ENCODE data around the gene LRPAP1. TPM values are rescaled to one million over a fixed set of nuclear protein-coding genes. Genes with fewer than 3 reads are reported as not detected.
"Not testable (repeated sequence)": the region's sequence is repeated elsewhere in the genome, so short reads cannot be mapped to it uniquely, and the experiment has no call there.

The LRPAP1 gene, protein sequence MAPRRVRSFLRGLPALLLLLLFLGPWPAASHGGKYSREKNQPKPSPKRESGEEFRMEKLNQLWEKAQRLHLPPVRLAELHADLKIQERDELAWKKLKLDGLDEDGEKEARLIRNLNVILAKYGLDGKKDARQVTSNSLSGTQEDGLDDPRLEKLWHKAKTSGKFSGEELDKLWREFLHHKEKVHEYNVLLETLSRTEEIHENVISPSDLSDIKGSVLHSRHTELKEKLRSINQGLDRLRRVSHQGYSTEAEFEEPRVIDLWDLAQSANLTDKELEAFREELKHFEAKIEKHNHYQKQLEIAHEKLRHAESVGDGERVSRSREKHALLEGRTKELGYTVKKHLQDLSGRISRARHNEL
- total RNA-seq, result 100 to 1,000 TPM in 3 of 4 donors, 10 to 100 TPM in 1; 82.6 to 116 (median 109) TPM

- H3K27ac ChIP-seq, result peak within 1 kb of the TSS; percentile 64 to 87 (median 70)
- no peaks in the 10 kb centered on the region for H3K27me3 ChIP-seq
- peak; percentile 86 to 95 (median 95) for DNase-seq
- no peaks in the 10 kb centered on the region for H3K9me3 ChIP-seq
- peaks cover 4 to 31% (median 18%) of the 10 kb centered on the region in 4 donors for H3K4me1 ChIP-seq
- TF ChIP-seq POLR2A (IDR thresholded peaks at IDR 0.05) (peak; percentile 93 to 96), CTCF (IDR thresholded peaks at IDR 0.05) (no peak)
- peaks cover 0 to 25% (median 0%) of the 10 kb centered on the region in 3 donors for H3K36me3 ChIP-seq
- H3K4me3 ChIP-seq, result peak within 1 kb of the TSS; percentile 78 to 96 (median 92)
Observed at GRCh38 chr4:3531879-3532750, at the start of gene LRPAP1. Gene LRPAP1 (minus strand): TSS chr4:3532422. CDS start chr4:3532412, 10 bp downstream.

- not testable (repeated sequence) for H3K9me3 ChIP-seq, H3K4me3 ChIP-seq, H3K27me3 ChIP-seq, H3K36me3 ChIP-seq, H3K27ac ChIP-seq, DNase-seq, H3K4me1 ChIP-seq
Observed at GRCh38 chr4:3581334-3582090, 49.3 kb upstream of the LRPAP1 start.

DNA sequence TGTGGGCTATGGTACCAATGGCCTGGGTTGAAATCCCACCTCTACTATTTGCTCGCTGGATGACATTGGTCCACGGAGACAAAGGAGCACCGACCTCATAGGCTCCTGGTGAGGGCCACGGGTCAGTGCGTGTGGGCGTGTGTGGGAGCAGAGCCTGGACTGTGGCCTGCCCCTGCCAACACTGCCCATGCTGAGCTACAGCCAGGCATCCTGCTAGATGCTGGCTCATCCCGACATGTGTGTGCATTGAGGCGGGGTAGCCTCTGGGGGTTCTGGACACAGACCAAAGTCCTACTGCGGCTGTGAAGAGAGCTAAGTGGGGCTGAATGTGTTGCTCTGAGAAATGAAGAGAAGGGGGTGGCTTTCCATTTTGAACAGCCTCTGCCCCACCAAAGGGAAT is 48.6 kb upstream of the LRPAP1 start:
- not testable (repeated sequence) for H3K4me3 ChIP-seq, DNase-seq, H3K36me3 ChIP-seq, H3K27me3 ChIP-seq, H3K4me1 ChIP-seq, H3K9me3 ChIP-seq, H3K27ac ChIP-seq

- H3K4me3 ChIP-seq, H3K27ac ChIP-seq, H3K36me3 ChIP-seq, H3K4me1 ChIP-seq, H3K27me3 ChIP-seq, H3K9me3 ChIP-seq, DNase-seq: not testable (repeated sequence)
Observed at GRCh38 chr4:3578527-3579144, 46.4 kb upstream of the LRPAP1 start.

DNA sequence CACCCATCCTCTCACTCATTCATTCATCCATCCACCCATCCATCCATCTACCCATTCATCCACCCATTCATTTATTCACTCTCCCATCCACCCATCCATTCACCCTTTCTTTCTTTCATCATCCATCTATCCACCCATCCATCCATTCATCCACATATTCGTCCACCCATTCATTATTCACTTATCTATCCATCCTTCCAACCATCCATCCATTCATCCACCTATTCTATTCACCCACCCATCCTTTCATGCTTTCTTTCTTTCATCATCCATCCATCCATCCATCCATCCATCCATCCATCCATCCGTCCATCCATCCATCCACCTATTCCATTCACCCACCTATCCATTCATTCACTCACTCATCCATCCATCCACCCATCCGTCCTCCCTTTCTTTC is 45.8 kb upstream of the LRPAP1 start:
- not testable (repeated sequence) for H3K27me3 ChIP-seq

DNA sequence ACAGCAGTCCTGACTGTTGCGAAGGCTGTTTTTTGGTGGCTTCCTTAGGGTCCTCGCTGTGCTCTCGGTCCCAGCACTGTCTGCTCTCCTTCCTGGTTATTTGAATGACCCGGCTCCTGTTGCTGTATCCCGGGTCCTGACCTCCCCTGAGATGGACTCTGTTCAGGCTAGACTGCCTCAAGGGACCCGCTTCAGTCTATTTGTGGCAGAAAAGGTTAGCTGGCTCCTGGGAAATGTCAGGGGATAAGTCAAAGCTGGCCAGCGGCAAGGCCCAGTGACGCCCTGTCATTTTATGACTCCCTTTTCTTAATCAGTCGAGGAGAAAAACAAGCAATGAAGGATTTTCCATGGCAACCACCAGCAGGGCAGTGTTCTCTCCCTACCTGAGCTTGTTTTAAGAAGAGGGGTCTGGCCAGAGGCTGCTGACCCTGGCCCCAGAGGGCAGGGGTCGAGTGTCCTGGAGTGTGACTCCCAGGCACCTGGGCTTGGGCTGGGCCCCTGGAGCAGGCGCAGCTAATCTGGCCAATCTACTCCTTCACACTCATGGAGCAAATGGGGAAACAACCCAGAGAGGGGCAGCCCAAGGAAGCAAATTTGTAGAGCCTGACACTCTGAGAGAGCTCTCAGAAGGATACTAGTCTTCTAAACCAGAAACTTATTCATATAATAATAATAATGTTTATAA is 45.1 kb upstream of the LRPAP1 start:
- H3K9me3 ChIP-seq, H3K36me3 ChIP-seq, H3K4me1 ChIP-seq, H3K27me3 ChIP-seq, DNase-seq: not testable (repeated sequence)
- Histone ChIP-seq H3K27ac (peak overlapping the region in 3 of 4 donors; percentile 53 to 84 (median 65)), H3K4me3 (peak overlapping the region in 2 of 4 donors; percentile 45 to 52)

More for the DNA sequence above, 45.8 kb upstream of the LRPAP1 start:
- not testable (repeated sequence) for H3K36me3 ChIP-seq, H3K27ac ChIP-seq, DNase-seq, H3K4me3 ChIP-seq, H3K9me3 ChIP-seq, H3K4me1 ChIP-seq

GRCh38 chr4:3576533-3577207 is 44.4 kb upstream of the LRPAP1 start:
- not testable (repeated sequence) for H3K36me3 ChIP-seq, H3K4me1 ChIP-seq, H3K9me3 ChIP-seq, H3K27me3 ChIP-seq
- peak overlapping the region in 3 of 4 donors; percentile 53 to 84 (median 65) for H3K27ac ChIP-seq
- DNase-seq, result peak in 2 of 3 donors; percentile 84
- TF ChIP-seq POLR2A (IDR thresholded peaks at IDR 0.05), result peak; percentile 63 to 75
- H3K4me3 ChIP-seq, result peak overlapping the region in 2 of 4 donors; percentile 45 to 52

DNA sequence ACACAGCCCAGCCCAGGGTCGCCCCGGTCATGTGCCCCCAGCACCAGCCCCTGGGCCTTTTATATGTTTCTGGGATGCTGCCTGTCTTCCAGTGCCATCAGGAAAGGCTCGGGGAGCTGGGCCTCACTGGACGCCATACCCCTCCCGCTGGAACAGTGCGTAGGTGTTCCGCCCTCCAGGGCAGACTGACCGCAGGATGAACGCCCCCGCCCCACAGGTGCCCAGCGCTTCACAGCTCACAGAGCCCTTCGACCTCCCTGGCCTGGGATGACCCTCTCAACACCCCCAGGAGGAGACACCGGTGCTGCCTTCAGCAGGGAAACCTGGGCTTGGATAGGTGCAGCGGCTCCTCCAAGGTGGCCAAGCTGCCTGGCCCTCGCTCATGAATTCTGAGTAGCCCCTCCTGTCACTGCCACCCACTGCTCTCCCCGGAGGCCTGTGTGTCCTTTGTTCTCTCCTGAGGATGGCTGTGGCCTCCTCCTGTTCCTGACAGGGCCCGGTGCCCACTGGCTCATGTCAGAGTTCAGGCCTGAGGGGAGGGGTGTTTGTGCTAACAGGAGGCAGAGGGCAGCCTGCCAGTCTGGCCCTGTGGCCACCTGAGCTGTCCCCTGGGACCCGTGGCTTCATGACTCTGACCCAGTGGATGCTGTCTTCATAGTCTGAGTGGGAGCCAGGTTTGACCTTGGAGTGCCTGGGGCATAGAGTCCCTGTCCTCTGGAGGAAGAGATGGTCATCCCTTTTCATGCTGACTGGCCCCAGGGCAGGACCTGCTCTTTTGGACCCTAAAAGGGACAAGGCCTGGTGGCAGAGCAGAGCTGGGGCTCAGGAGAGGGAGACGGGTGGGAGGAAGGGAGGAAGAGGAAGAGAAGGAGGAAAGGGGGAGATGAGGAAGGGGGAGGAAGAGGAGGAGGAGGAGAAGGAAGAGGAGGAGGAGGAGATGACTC is 43.5 kb upstream of the LRPAP1 start:
- not testable (repeated sequence) for DNase-seq, H3K9me3 ChIP-seq, H3K27me3 ChIP-seq, H3K4me3 ChIP-seq, H3K4me1 ChIP-seq, H3K36me3 ChIP-seq
- peak overlapping the region in 3 of 4 donors; percentile 32 to 84 (median 45) for H3K27ac ChIP-seq

- not testable (repeated sequence) for H3K36me3 ChIP-seq, H3K27ac ChIP-seq, H3K4me3 ChIP-seq, H3K27me3 ChIP-seq, DNase-seq, H3K4me1 ChIP-seq, H3K9me3 ChIP-seq
Observed at GRCh38 chr4:3574865-3575264, 42.6 kb upstream of the LRPAP1 start.

DNA sequence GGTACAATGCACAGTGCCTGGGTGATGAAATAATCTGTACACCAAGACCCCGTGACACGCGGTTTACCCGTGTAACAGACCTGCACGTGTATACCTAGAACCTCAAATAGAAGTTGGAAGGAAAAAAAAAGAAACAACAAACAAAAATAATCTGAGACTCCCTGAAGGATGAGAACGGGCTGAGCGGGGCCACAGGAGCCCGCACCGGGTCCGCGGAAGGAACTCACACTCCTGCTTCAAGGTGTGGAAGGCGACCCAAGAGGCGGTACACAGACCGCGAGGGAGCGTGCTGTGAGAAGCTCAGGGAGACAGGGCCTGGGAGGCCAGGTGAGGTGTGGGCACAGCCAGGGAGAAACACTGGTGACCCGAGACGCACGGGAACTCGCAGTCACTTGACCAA is 42.1 kb upstream of the LRPAP1 start:
- H3K4me1 ChIP-seq, DNase-seq, H3K27me3 ChIP-seq, H3K9me3 ChIP-seq, H3K4me3 ChIP-seq, H3K36me3 ChIP-seq, H3K27ac ChIP-seq: not testable (repeated sequence)
